ENCODE measurements around the gene TBC1D22B. TPM values are rescaled to one million over a fixed set of nuclear protein-coding genes. Genes with fewer than 3 reads are reported as not detected.
"Not testable (repeated sequence)": the region's sequence is repeated elsewhere in the genome, so short reads cannot be mapped to it uniquely, and the experiment has no call there.

TBC1D22B gene
- polyA plus RNA-seq, 4 donors: 14.3 to 16.8 (median 14.9) TPM

- no peak for DNase-seq (ENCODE audit: low read depth in 4 of 4, low spot score in 3 of 4)
Observed at GRCh38 chr6:37317312-37318038, 59.9 kb downstream of the TBC1D22B start.

GRCh38 chr6:37319156-37319555 is 61.6 kb downstream of the TBC1D22B start:
- DNase-seq (ENCODE audit: low read depth in 4 of 4, low spot score in 3 of 4): no peak

- DNase-seq (ENCODE audit: low read depth in 4 of 4, low spot score in 3 of 4): no peak
Observed at GRCh38 chr6:37319856-37320480, 62.4 kb downstream of the TBC1D22B start.

- no peak for DNase-seq (ENCODE audit: low read depth in 4 of 4, low spot score in 3 of 4)
Observed at GRCh38 chr6:37320646-37321045, 63.1 kb downstream of the TBC1D22B start.

GRCh38 chr6:37321101-37321500 is 63.5 kb downstream of the TBC1D22B start:
- no peak for DNase-seq (ENCODE audit: low read depth in 4 of 4, low spot score in 3 of 4)

- DNase-seq (ENCODE audit: low read depth in 4 of 4, low spot score in 3 of 4): no peak
Observed at GRCh38 chr6:37321516-37322415, 64.2 kb downstream of the TBC1D22B start.

GRCh38 chr6:37323580-37323979 is 66.0 kb downstream of the TBC1D22B start:
- no peak for DNase-seq (ENCODE audit: low read depth in 4 of 4, low spot score in 3 of 4)

GRCh38 chr6:37324131-37325033 is 66.8 kb downstream of the TBC1D22B start:
- DNase-seq (ENCODE audit: low read depth in 4 of 4, low spot score in 3 of 4): no peak

GRCh38 chr6:37330345-37330744 is 72.8 kb downstream of the TBC1D22B start:
- DNase-seq (ENCODE audit: low read depth in 4 of 4, low spot score in 3 of 4): not testable (repeated sequence)

- DNase-seq (ENCODE audit: low read depth in 4 of 4, low spot score in 3 of 4): no peak
Observed at GRCh38 chr6:37331047-37331446, 73.5 kb downstream of the TBC1D22B start.

GRCh38 chr6:37332894-37333293 is 75.3 kb downstream of the TBC1D22B start:
- DNase-seq (ENCODE audit: low read depth in 4 of 4, low spot score in 3 of 4): no peak

GRCh38 chr6:37334047-37334446 is 76.5 kb downstream of the TBC1D22B start:
- no peak for DNase-seq (ENCODE audit: low read depth in 4 of 4, low spot score in 3 of 4)

- DNase-seq (ENCODE audit: low read depth in 4 of 4, low spot score in 3 of 4): not testable (repeated sequence)
Observed at GRCh38 chr6:37338317-37338716, 80.7 kb downstream of the TBC1D22B start.

GRCh38 chr6:37338745-37339255 is 81.2 kb downstream of the TBC1D22B start:
- DNase-seq (ENCODE audit: low read depth in 4 of 4, low spot score in 3 of 4): no peak

GRCh38 chr6:37339741-37340638 is 82.4 kb downstream of the TBC1D22B start:
- DNase-seq (ENCODE audit: low read depth in 4 of 4, low spot score in 3 of 4): no peak

- no peak for DNase-seq (ENCODE audit: low read depth in 4 of 4, low spot score in 3 of 4)
Observed at GRCh38 chr6:37340639-37340943, 83.0 kb downstream of the TBC1D22B start.

GRCh38 chr6:37343248-37343647 is 85.7 kb downstream of the TBC1D22B start:
- no peak for DNase-seq (ENCODE audit: low read depth in 4 of 4, low spot score in 3 of 4)

GRCh38 chr6:37344308-37344707 is 86.7 kb downstream of the TBC1D22B start:
- no peak for DNase-seq (ENCODE audit: low read depth in 4 of 4, low spot score in 3 of 4)

GRCh38 chr6:37345804-37346203 is 88.2 kb downstream of the TBC1D22B start:
- DNase-seq (ENCODE audit: low read depth in 4 of 4, low spot score in 3 of 4): not testable (repeated sequence)
